GDM1 (cell line): Measurements from ENCODE around the gene RLF.

Source experiments
- DNase-seq: peaks from one replicate; lab custom pipeline; 2025; lab: John Stamatoyannopoulos, UW

Gene RLF

GRCh38 chr1:40270152-40270834 is 109.1 kb downstream of the RLF start:
- DNase-seq = no peak

- DNase-seq = no peak
These were observed 111.5 kb downstream of the RLF start for GRCh38 chr1:40272653-40273213.

GRCh38 chr1:40273547-40274166 is 112.5 kb downstream of the RLF start:
- no peak for DNase-seq

- no peak for DNase-seq
These were observed 113.1 kb downstream of the RLF start for GRCh38 chr1:40274331-40274730.

GRCh38 chr1:40276122-40276521 is 114.9 kb downstream of the RLF start:
- DNase-seq = no peak

GRCh38 chr1:40281853-40282252 is 120.7 kb downstream of the RLF start:
- DNase-seq = no peak
